Muscle layer of duodenum (tissue), 2 donors: ENCODE data around the gene FAM216A.
"Not testable (repeated sequence)": the region's sequence is repeated elsewhere in the genome, so short reads cannot be mapped to it uniquely, and the experiment has no call there.

Source experiments
- H3K27ac ChIP-seq: one replicate; pipeline ENCODE4 v1.7.0; 2013; ENCODE audit warnings: mild to moderate bottlenecking, low read length
- H3K27me3 ChIP-seq: one replicate; pipeline ENCODE4 v1.7.0; 2013; ENCODE audit warnings: low read depth, mild to moderate bottlenecking, control low read depth, low read length
- H3K36me3 ChIP-seq, 2 donors: one replicate each; pipeline ENCODE4 v1.7.0; 2013; ENCODE audit warnings: low read length in 2 of 2, control low read depth in 1 of 2, mild to moderate bottlenecking in 1 of 2; ENCODE audit not compliant: insufficient read depth in 2 of 2, control insufficient read depth in 1 of 2
- H3K4me1 ChIP-seq, 2 donors: one replicate each; pipeline ENCODE4 v1.7.0; 2013; ENCODE audit warnings: low read length in 2 of 2, mild to moderate bottlenecking in 2 of 2, control low read depth in 1 of 2, moderate library complexity in 1 of 2; ENCODE audit not compliant: insufficient read depth in 2 of 2, control insufficient read depth in 1 of 2
- H3K4me3 ChIP-seq, 2 donors: one replicate each; pipeline ENCODE4 v1.7.0; 2013; ENCODE audit warnings: low read length in 2 of 2, low read depth in 1 of 2, mild to moderate bottlenecking in 1 of 2
- H3K9me3 ChIP-seq, 2 donors: one replicate each; pipeline ENCODE4 v1.7.0; 2013; ENCODE audit warnings: low read length in 2 of 2, control low read depth in 1 of 2, mild to moderate bottlenecking in 1 of 2; ENCODE audit not compliant: control insufficient read depth in 1 of 2
- donor health status: healthy.

FAM216A gene

DNA sequence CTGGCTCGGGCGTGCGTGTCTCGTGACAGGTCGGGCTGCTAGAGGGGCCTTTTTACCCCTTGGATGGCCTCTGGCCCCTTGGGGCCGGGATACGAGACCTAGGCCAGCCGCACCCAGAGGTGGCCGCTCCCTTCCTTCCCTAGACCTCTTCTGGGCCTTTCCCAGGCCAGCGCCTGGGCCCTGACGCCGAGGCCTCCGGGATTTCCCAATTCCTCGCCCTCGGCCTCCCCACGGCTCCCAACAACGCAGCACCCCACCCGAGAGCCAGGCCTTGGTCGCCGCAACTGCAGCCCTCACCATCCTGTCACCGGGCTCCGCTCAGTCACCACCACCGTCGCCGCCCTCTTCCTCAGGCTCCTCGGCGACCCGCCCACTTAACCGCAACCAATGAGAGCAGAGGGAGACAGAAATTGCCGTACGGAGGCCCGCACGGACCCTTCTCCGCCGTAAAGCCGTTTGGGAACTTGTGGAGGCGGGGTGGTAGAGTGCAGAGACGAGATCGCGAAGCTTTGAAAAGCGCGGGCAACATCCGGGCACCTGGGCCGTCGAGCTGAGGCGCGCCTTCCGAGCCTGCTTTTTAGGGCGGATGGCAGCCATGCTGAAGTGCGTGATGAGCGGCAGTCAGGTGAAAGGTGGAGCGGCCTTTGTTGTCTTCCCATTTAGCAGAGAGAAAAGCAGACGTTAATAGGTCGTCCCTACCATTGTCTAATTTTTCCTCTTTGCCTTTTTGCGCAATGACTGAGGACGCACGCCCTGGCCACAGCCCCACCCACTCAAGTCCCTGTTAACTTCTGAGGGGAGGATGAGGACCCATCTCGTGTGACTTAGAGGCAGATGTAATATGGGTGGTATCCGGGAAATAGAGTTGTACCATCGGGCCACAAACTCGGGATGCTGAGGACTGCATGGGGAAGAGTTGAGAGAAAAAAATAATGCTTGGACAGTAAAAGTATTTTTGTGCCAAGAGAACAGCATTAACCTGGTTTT is 33.4 kb downstream of the FAM216A start, which contains the start of the genes RAD9B and VPS29:
RAD9B (plus strand) TSS at position 580 of the 987 bp plus-strand sequence; CDS start at position 587, 7 bp downstream.
VPS29 (minus strand) TSS at position 360 of the 987 bp plus-strand sequence; CDS start at position 300, 60 bp downstream.
- peaks cover 0 to 6% of the 10 kb centered on the region in 2 donors for H3K36me3 ChIP-seq
- H3K4me3 ChIP-seq, result peak within 1 kb of the TSS; percentile 96 to 98
- no peaks in the 10 kb centered on the region for H3K9me3 ChIP-seq
- peaks cover 16 to 28% of the 10 kb centered on the region in 2 donors for H3K4me1 ChIP-seq
- no peaks in the 10 kb centered on the region for H3K27me3 ChIP-seq
- H3K27ac ChIP-seq, result peak within 1 kb of the TSS; percentile 95

DNA sequence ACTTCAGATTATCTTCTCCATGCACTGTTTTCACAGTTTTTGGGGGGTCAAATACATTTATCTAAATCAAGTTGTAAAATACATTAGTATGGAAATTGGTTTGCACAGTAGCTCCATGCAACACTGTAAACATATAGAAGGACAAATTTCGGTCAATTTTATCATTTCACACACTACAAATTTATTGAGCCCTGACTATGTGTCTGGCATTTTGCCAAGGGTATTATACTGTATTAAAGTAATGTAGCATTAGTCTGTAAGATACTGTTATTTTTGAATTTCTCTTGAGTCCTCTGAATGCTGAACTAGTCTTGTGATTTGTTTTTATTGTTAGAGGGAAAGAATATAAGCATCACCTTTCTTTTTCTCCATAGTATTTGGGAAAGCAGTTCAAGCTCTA is 34.8 kb downstream of the FAM216A start:
- no peak overlapping the region for H3K4me3 ChIP-seq
- H3K27me3 ChIP-seq, result no peaks in the 10 kb centered on the region
- peaks cover 0 to 6% of the 10 kb centered on the region in 2 donors for H3K36me3 ChIP-seq
- H3K9me3 ChIP-seq, result no peaks in the 10 kb centered on the region
- H3K4me1 ChIP-seq, result peaks cover 16 to 28% of the 10 kb centered on the region in 2 donors
- H3K27ac ChIP-seq, result no peak overlapping the region

DNA sequence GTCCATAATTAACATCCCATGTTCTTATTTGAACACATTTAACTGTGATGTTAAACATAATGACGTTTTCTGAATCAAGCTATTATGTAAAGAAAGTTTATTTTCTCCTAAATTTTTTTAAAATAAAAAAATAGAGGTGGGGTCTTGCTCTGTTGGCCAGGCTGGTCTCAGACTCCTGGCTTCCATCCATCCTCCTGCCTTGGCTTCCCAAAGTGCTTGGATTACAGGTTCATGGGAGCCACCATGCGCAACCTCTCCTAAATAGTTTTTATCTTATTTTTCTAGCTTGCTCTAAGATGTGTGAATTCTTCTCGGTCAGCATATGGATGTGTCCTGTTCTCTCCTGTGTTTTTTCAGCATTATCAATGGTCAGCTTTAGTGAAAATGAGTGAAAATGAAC is 36.7 kb downstream of the FAM216A start:
- no peaks in the 10 kb centered on the region for H3K27me3 ChIP-seq
- H3K4me3 ChIP-seq, result no peak overlapping the region
- H3K9me3 ChIP-seq, result no peaks in the 10 kb centered on the region
- H3K27ac ChIP-seq, result no peak overlapping the region
- H3K36me3 ChIP-seq, result peaks cover 0 to 6% of the 10 kb centered on the region in 2 donors
- H3K4me1 ChIP-seq, result peaks cover 3 to 12% of the 10 kb centered on the region in 2 donors

DNA sequence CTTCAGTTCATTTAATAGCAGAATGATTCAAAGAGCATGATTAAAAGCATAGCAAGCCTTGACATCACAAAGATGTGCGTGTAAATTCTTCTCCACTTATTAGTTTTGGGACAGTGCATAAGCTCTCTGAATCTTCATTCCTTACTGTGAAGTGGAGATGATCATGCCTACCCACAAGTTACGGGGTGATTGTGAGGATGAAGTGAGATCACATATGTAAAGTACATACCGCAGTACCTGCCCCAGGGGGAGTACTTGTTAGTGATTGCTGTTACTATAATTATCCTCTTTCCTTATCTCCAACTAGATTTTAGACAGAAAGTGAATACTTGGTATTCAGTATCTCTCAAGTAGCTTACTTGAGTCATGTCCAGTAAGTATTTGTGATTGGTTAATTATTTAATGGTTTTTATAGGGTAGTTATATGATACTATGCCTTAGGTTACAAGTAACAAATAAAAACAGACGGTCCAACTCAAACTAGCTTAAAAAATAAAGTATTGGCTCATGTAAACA is 39.5 kb downstream of the FAM216A start:
- Histone ChIP-seq H3K4me3 (no peak overlapping the region), H3K36me3 (no peaks in the 10 kb centered on the region), H3K9me3 (no peaks in the 10 kb centered on the region), H3K27ac (no peak overlapping the region), H3K4me1 (no peaks in the 10 kb centered on the region), H3K27me3 (no peaks in the 10 kb centered on the region)

DNA sequence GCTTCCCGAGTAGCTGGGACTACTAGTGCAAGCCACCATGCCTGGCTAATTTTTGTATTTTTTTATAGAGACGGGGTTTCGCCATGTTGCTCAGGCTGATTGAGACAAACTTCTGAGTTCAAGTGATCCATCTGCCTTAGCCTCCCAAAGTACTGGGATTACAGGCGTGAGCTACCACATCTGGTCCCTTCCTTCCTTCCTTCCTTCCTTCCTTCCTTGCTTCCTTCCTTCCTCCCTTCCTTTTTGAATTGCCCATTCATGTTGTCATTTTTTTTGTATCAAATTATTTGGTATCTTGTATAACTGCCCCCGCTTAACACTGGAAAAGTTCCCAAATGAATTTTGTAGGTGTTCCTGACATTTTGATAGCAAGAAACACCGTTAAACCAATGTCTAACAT is 45.2 kb downstream of the FAM216A start:
- H3K9me3 ChIP-seq, result no peaks in the 10 kb centered on the region
- H3K4me1 ChIP-seq, result no peaks in the 10 kb centered on the region
- H3K4me3 ChIP-seq, result no peak overlapping the region
- H3K27me3 ChIP-seq, result no peaks in the 10 kb centered on the region
- H3K36me3 ChIP-seq, result no peaks in the 10 kb centered on the region
- no peak overlapping the region for H3K27ac ChIP-seq

DNA sequence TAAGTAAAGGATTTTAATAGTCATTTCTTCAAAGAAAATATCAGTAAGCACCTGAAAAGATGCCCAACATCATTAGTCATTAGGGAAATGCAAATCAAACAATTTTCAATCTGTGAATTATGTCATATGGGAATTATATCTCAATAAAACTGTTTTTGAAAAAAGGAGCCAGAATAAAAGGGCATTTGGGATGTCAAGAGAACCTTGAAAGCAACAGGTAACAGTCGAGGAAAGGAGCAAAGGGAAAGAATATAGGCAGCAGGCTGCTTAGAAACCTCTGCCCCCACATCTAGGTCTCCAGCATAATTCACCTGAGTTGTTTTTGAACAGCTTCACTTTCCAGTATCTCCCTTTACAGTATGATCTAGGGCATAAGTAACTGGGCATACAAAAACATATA is 45.7 kb downstream of the FAM216A start:
- no peaks in the 10 kb centered on the region for H3K36me3 ChIP-seq
- no peak overlapping the region for H3K4me3 ChIP-seq
- no peaks in the 10 kb centered on the region for H3K4me1 ChIP-seq
- H3K27me3 ChIP-seq, result no peaks in the 10 kb centered on the region
- no peaks in the 10 kb centered on the region for H3K9me3 ChIP-seq
- no peak overlapping the region for H3K27ac ChIP-seq

DNA sequence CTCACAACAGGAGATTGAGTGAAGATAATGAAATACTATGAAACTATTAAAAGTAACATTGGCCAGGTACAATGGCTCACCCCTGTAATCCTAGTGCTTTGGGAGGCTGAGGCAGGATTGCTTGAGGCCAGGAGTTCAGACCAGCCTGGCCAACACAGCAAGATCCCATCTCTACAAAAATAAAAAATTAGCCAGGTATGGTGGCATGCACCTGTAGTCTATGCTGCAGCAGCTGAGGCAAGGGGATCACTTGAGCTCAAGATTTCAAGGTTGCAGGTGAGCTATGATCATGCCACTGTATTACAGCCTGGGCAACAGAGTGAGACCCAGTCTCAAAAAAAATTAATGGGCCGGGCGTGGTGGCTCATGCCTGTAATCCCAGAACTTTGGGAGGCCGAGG is 48.4 kb downstream of the FAM216A start:
- Histone ChIP-seq H3K27ac (no peak overlapping the region), H3K36me3 (no peaks in the 10 kb centered on the region), H3K27me3 (no peaks in the 10 kb centered on the region), H3K9me3 (no peaks in the 10 kb centered on the region), H3K4me3 (no peak overlapping the region), H3K4me1 (no peaks in the 10 kb centered on the region)

DNA sequence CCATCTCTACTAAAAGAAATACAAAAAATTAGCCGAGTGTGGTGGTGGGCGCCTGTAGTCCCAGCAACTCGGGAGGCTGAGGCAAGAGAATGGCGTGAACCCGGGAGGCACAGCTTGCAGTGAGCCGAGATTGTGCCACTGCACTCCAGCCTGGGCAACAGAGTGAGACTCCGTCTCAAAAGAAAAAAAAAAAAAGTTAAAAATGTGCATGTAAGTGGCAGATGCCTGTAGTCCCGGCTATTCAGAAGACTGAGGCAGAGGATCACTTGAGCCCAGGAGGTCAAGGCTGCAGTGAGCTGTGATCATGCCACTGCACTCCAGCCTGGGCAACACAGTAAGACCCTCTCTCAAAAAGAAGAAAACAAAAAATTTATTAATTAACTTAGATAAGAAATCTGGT is 49.4 kb downstream of the FAM216A start:
- not testable (repeated sequence) for H3K9me3 ChIP-seq, H3K27ac ChIP-seq, H3K36me3 ChIP-seq, H3K4me3 ChIP-seq, H3K27me3 ChIP-seq, H3K4me1 ChIP-seq

DNA sequence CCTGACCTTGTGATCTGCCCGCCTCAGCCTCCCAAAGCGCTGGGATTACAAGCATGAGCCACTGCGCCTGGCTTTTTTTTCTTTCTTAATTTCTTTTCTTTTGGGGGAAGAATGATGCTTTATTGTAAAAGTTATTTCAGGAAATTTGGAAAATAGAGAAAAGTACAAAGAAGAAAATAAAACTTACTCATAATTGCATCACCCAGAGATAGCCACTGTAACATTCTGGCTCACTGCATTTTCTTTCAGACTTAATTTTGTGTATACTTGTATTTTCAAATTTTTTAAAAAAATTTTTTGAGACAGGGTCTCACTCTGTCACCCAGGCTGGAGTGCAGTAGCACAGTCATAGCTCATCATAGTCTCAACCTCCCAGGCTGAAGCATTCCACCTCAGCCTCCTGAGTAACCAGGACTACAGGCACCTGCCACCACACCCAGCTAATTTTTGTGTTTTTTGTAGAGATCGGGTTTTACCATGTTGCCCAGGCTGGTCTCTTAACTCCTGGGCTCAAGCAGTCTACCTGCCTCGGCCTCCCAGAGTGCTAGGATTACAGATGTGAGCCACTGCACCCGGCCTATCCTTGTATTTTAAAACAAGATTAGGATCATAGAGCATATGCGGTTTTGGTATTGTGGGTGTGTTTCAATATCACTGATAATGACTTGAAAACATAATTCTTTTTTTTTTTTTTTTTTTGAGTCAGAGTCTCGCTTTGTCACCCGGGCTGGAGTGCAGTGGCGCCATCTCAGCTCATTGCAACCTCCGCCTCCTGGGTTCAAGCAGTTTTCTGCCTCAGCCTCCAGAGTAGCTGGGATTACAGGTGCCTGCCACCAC is 52.4 kb downstream of the FAM216A start:
- not testable (repeated sequence) for H3K27me3 ChIP-seq, H3K36me3 ChIP-seq, H3K9me3 ChIP-seq, H3K4me3 ChIP-seq, H3K4me1 ChIP-seq, H3K27ac ChIP-seq

DNA sequence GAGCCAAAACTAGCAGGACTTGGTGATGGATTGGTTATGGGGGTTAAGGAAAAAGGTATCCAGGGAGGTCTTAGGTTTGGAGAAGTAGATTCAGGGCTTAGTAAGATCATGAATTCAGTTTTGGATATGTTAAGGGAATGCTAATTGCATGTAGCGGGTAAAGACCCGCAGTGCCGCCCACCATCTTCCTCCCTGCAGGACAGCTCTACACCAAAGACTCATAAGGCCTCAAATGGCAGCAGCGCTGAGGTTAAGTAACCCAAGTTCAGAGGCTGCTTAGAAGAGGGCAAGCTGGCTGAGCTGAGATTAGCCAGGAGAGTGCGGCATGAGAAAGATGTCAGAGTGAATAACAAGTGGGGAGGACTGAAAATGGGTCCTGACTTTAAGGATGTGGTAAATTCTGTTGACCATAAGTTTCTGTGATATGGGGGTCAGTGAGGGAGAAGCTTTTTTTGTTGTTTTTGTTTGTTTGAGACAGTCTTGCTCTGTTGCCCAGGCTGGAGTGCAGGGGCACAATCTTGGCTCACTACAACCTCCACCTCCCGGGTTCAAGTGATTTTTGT is 59.7 kb downstream of the FAM216A start:
- Histone ChIP-seq H3K4me1 (peaks cover 6 to 24% of the 10 kb centered on the region in 2 donors), H3K36me3 (no peaks in the 10 kb centered on the region), H3K9me3 (no peaks in the 10 kb centered on the region), H3K27ac (no peak overlapping the region), H3K27me3 (no peaks in the 10 kb centered on the region), H3K4me3 (no peak overlapping the region)

DNA sequence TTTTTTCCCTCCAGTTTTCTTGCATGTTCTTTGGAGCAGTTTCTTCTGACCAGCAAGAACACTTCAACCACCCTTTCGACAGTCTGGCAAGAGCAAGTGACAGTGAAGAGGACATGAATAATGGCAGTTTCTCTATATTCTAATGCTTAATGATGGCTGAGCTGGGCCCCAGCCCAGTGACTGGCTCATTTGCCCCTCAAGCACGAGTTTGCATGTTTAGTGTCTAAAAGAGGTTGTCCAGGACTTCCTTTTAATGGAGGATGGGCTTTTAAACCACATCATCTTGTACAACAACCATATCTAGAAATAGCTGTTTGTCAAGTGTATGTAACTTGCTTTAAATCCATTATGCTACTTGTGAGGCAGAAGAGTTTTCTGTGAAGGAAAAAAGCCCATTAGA is 61.9 kb downstream of the FAM216A start:
- Histone ChIP-seq H3K27me3 (no peaks in the 10 kb centered on the region), H3K4me3 (no peak overlapping the region), H3K36me3 (peaks cover 0 to 3% of the 10 kb centered on the region in 2 donors), H3K4me1 (peaks cover 6 to 36% of the 10 kb centered on the region in 2 donors), H3K9me3 (no peaks in the 10 kb centered on the region), H3K27ac (no peak overlapping the region)
